K562 (cell line): Measurements from ENCODE around the gene PIBF1. TPM values are rescaled to one million over a fixed set of nuclear protein-coding genes. Genes with fewer than 3 reads are reported as not detected.

ENCODE experiments used
- ATAC-seq: fragments of 200-7000 bp; cut with Tn5 transposase; 3 replicates; pipeline ENCODE4 v1.9.1; 2020; ENCODE audit warnings: moderate library complexity
- BruUV-seq: library from RNA; stranded (reverse); fragments of 400-500 nt; replicated peaks from 2 replicates; lab custom pipeline; 2021; lab: Mats Ljungman, UMichigan
- CTCF ChIA-PET: fragments of 300-600 bp; formaldehyde crosslinking; extraction: SDS; loops from one replicate; lab custom pipeline; 2021; ENCODE audit warnings: low intra/inter-chr PET ratio; lab: Yijun Ruan, JAX
- POLR2A ChIA-PET: fragments of 300-600, 350-650 bp; sonication (Branson Sonifier 250); formaldehyde crosslinking; extraction: SDS; loops from one replicate; lab custom pipeline; 2021; ENCODE audit warnings: antibody characterized with exemption, inconsistent platforms; lab: Yijun Ruan, JAX
- DNase-seq, 4 experiments: peaks; one replicate each; pipeline versions ENCODE4 v3.0.0 to v3.0.0-alpha.2; 2011 to 2018; ENCODE audit warnings: low spot score in 3 of 4, mixed read lengths in 3 of 4; ENCODE audit errors: extremely low read depth in 1 of 4
- FAIRE-seq: peaks from 2 replicates; lab custom pipeline; 2011; peaks lifted over from hg19 to GRCh38; lab: Jason Lieb, UNC
- H2AFZ ChIP-seq: 2 replicates; pipeline ENCODE4 v1.6.0; 2011; ENCODE audit warnings: low read depth, low read length, control low read depth, inconsistent platforms
- H3K27ac ChIP-seq: fragments of 200-600 bp; 3 replicates; pipeline ENCODE4 v1.8.0; 2011; ENCODE audit warnings: low read depth, mild to moderate bottlenecking, control low read depth, inconsistent platforms, low read length, moderate library complexity, mixed read lengths; ENCODE audit errors: extremely low read depth
- H3K27me3 ChIP-seq, 2 experiments: fragments of 300-600 bp in 1 of 2; 2 replicates in 1 of 2; 3 replicates in 1 of 2; pipeline versions ENCODE4 v1.6.0 to v1.8.0; 2011; ENCODE audit warnings: inconsistent platforms in 2 of 2, low read length in 2 of 2, mild to moderate bottlenecking in 1 of 2, mixed read lengths in 1 of 2, moderate library complexity in 1 of 2; ENCODE audit not compliant: control insufficient read depth in 2 of 2, insufficient read depth in 2 of 2
- H3K36me3 ChIP-seq: fragments of 300-600 bp; 3 replicates; pipeline ENCODE4 v1.8.0; 2011; ENCODE audit warnings: mild to moderate bottlenecking, low read length, inconsistent platforms; ENCODE audit not compliant: control insufficient read depth, insufficient read depth
- H3K4me1 ChIP-seq, 2 experiments: fragments of 200-600 bp in 1 of 2; replicated peaks in 1 of 2; 2 replicates in 1 of 2; 3 replicates in 1 of 2; pipeline versions ENCODE4 v1.5.1 to v1.8.0; 2011; ENCODE audit warnings: inconsistent platforms in 2 of 2, low read length in 2 of 2, mild to moderate bottlenecking in 1 of 2, mixed read lengths in 1 of 2, moderate library complexity in 1 of 2; ENCODE audit not compliant: control insufficient read depth in 2 of 2, insufficient read depth in 2 of 2
- H3K4me2 ChIP-seq: 2 replicates; pipeline ENCODE4 v1.6.1; 2011; ENCODE audit warnings: low read length, control low read depth, inconsistent platforms, mixed read lengths; ENCODE audit not compliant: insufficient read depth
- H3K4me3 ChIP-seq: fragments of 200-600 bp; sonication (generic), shearing (Covaris generic); 2 replicates; pipeline ENCODE4 v1.5.1; 2016; ENCODE audit warnings: control low read depth, inconsistent platforms
- H3K79me2 ChIP-seq: fragments of 200-600 bp; 3 replicates; pipeline ENCODE4 v1.8.0; 2011; ENCODE audit warnings: low read length, inconsistent platforms; ENCODE audit not compliant: control insufficient read depth, insufficient read depth
- H3K9ac ChIP-seq, 2 experiments: 2 replicates each; pipeline versions ENCODE4 v1.6.0 to v1.6.1; 2011; ENCODE audit warnings: low read depth in 2 of 2, low read length in 2 of 2, control low read depth in 1 of 2, inconsistent platforms in 1 of 2, mild to moderate bottlenecking in 1 of 2, mixed read lengths in 1 of 2; ENCODE audit not compliant: insufficient read depth in 1 of 2
- H3K9me1 ChIP-seq: one replicate; pipeline ENCODE4 v1.6.0; 2011; ENCODE audit warnings: inconsistent platforms, mild to moderate bottlenecking, low read length, moderate library complexity; ENCODE audit not compliant: control insufficient read depth, insufficient read depth
- H3K9me3 ChIP-seq: replicated peaks from 2 replicates; pipeline ENCODE4 v1.5.1; 2011; ENCODE audit warnings: low read depth, low read length, inconsistent platforms; ENCODE audit not compliant: control insufficient read depth, insufficient read depth
- H4K20me1 ChIP-seq: replicated peaks from 2 replicates; pipeline ENCODE4 v1.6.1; 2011; ENCODE audit warnings: low read length, inconsistent platforms, mixed read lengths; ENCODE audit not compliant: control insufficient read depth, insufficient read depth
- AFF4 ChIP-seq: sonication (generic); formaldehyde crosslinking; IDR thresholded peaks from 2 replicates; pipeline ENCODE4 v1.8.0; 2023; ENCODE audit warnings: mild to moderate bottlenecking, missing genetic modification reagents
- CXXC5 ChIP-seq: fragments of 250-450 bp; sonication (Bioruptor Pico); IDR thresholded peaks from 2 replicates; pipeline ENCODE4 v1.8.0; 2022; ENCODE audit warnings: inconsistent platforms, mild to moderate bottlenecking, moderate library complexity
- ETS2 ChIP-seq: IDR thresholded peaks from 2 replicates; pipeline ENCODE4 v1.6.1; 2016; ENCODE audit warnings: borderline replicate concordance, missing genetic modification characterization, mild to moderate bottlenecking, moderate library complexity, missing compliant biosample characterization; ENCODE audit not compliant: poor library complexity, severe bottlenecking
- EWSR1 ChIP-seq: fragments of 450-650 bp; IDR thresholded peaks from 2 replicates; pipeline ENCODE4 v1.6.1; 2018; ENCODE audit warnings: borderline replicate concordance, mild to moderate bottlenecking, low read depth, moderate library complexity; ENCODE audit not compliant: partially characterized antibody
- HOXB6 ChIP-seq: fragments of 250-450 bp; sonication (Bioruptor Pico); IDR thresholded peaks from 2 replicates; pipeline ENCODE4 v1.5.1; 2022; ENCODE audit warnings: mild to moderate bottlenecking, borderline replicate concordance
- ILK ChIP-seq: fragments of 450-650 bp; IDR thresholded peaks from 2 replicates; pipeline ENCODE4 v1.6.1; 2016; ENCODE audit warnings: missing genetic modification characterization, low read depth, mild to moderate bottlenecking, missing compliant biosample characterization, moderate library complexity, borderline replicate concordance
- JUND ChIP-seq, 2 experiments: IDR thresholded peaks; 2 replicates in 1 of 2; 3 replicates in 1 of 2; pipeline ENCODE4 v1.6.1; 2011; ENCODE audit warnings: borderline replicate concordance in 2 of 2, low read depth in 2 of 2, low read length in 2 of 2, improper control_type of control experiment in 1 of 2, missing biosample characterization in 1 of 2, missing genetic modification characterization in 1 of 2, missing genetic modification reagents in 1 of 2
- MEIS2 ChIP-seq: fragments of 450-650 bp; IDR thresholded peaks from 2 replicates; pipeline ENCODE4 v1.6.1; 2014; ENCODE audit warnings: mild to moderate bottlenecking; ENCODE audit not compliant: partially characterized antibody
- NRF1 ChIP-seq, 2 experiments: fragments of 450-650 bp; IDR thresholded peaks in 1 of 2; conservative IDR thresholded peaks in 1 of 2; 2 replicates each; pipeline ENCODE4 v1.6.1; 2014; ENCODE audit warnings: mild to moderate bottlenecking in 2 of 2
- PHF21A ChIP-seq: fragments of 450-650 bp; IDR thresholded peaks from 2 replicates; pipeline ENCODE4 v1.6.1; 2017; ENCODE audit warnings: low read depth, borderline replicate concordance
- PTTG1 ChIP-seq: fragments of 450-650 bp; IDR thresholded peaks from 2 replicates; pipeline ENCODE4 v1.6.1; 2016; ENCODE audit warnings: low read depth, mild to moderate bottlenecking, missing genetic modification characterization, missing compliant biosample characterization
- RAD21 ChIP-seq, 2 experiments: fragments of 250-450 bp in 1 of 2; fragments of 450-650 bp in 1 of 2; sonication (Bioruptor Pico) in 1 of 2; formaldehyde crosslinking in 1 of 2; IDR thresholded peaks in 1 of 2; conservative IDR thresholded peaks in 1 of 2; 2 replicates each; pipeline versions ENCODE4 v1.4.0 to v1.8.0; 2020 to 2022; ENCODE audit warnings: mild to moderate bottlenecking in 2 of 2, moderate library complexity in 1 of 2
- RBBP5 ChIP-seq: fragments of 200-600 bp; sonication (generic); IDR thresholded peaks from 2 replicates; pipeline ENCODE4 v1.6.1; 2012; ENCODE audit warnings: borderline replicate concordance, mild to moderate bottlenecking, low read length, control low read depth, inconsistent platforms; ENCODE audit not compliant: insufficient read depth, poor library complexity, severe bottlenecking
- RBM14 ChIP-seq: fragments of 200-400 bp; formaldehyde crosslinking; IDR thresholded peaks from 2 replicates; pipeline ENCODE4 v1.6.1; 2018; ENCODE audit warnings: low read depth, mild to moderate bottlenecking, low read length, moderate library complexity, borderline replicate concordance; ENCODE audit not compliant: insufficient read depth
- TCF3 ChIP-seq: sonication (generic); formaldehyde crosslinking; IDR thresholded peaks from 2 replicates; pipeline ENCODE4 v1.4.0; 2020; ENCODE audit warnings: mild to moderate bottlenecking, missing genetic modification reagents
- TGIF2 ChIP-seq: sonication (generic); formaldehyde crosslinking; IDR thresholded peaks from 2 replicates; pipeline ENCODE4 v1.8.1; 2022; ENCODE audit warnings: mild to moderate bottlenecking, missing genetic modification reagents, moderate library complexity
- ZBTB9 ChIP-seq: fragments of 450-650 bp; formaldehyde crosslinking; IDR thresholded peaks from 2 replicates; pipeline ENCODE4 v1.4.0; 2020; ENCODE audit warnings: mild to moderate bottlenecking, moderate library complexity
- ZNF785 ChIP-seq: fragments of 250-450 bp; sonication (Bioruptor Pico); IDR thresholded peaks from 2 replicates; pipeline ENCODE4 v1.4.0; 2020; ENCODE audit warnings: mild to moderate bottlenecking
- in situ Hi-C: fragments of 300-500 bp; cut with MboI; formaldehyde crosslinking; loops from 4 replicates; pipeline ENCODE4 v1.15.0; 2018; ENCODE audit warnings: inconsistent platforms, mixed read lengths
- intact Hi-C: fragments of 100-400 bp; cut with micrococcal nuclease; formaldehyde crosslinking; loops from 2 replicates; pipeline ENCODE4 v1.14.2; 2022
- polyA plus RNA-seq, 8 experiments: library from polyadenylated mRNA; depleted of rRNA in 4 of 8; stranded (reverse) in 5 of 8; unstranded in 3 of 8; fragments of >200 nt; fragmentation: Nextera tagmentation in 2 of 8; fragmentation: Illumina TruSeq in 1 of 8; extraction: Ambion mirVana in 2 of 8; extraction: Trizol in 1 of 8; gene quantifications; 2 replicates each; pipeline versions ENCODE4 v1.2.1 to v1.2.3, GENCODE V29; 2011 to 2014; ENCODE audit warnings: inconsistent platforms in 1 of 8, missing spikeins in 1 of 8
- total RNA-seq, 7 experiments: library from RNA; depleted of rRNA in 6 of 7; stranded (reverse); fragments of >200 nt in 6 of 7; fragmentation: Illumina TruSeq in 2 of 7; extraction: Trizol in 2 of 7; gene quantifications; 2 replicates each; pipeline versions ENCODE4 v1.2.1 to v1.2.3, GENCODE V29; 2011 to 2021; ENCODE audit warnings: low replicate concordance in 1 of 7

PIBF1 gene
- total and polyA plus RNA-seq, 9 of the 15 experiments (the other 6 are each of a cell fraction or from before 2014, with no cell fraction given) = 9.1 to 28.8 (median 14.7) TPM

- H3K36me3 ChIP-seq = no peaks in the 10 kb centered on the region
- H3K4me3 ChIP-seq = no peak overlapping the region
- H3K4me1 ChIP-seq = no peaks in the 10 kb centered on the region
- FAIRE-seq = no peak
- H3K4me2 ChIP-seq = no peak overlapping the region
- H3K27ac ChIP-seq = no peak overlapping the region
- ChIA-PET POLR2A (no interaction called here), CTCF (no interaction called here)
- no peaks in the 10 kb centered on the region for H3K79me2 ChIP-seq
- H3K9ac ChIP-seq = no peak overlapping the region
- no peaks in the 10 kb centered on the region for H3K9me3 ChIP-seq
- H4K20me1 ChIP-seq = no peaks in the 10 kb centered on the region
- in situ Hi-C loops = no loop called here
- no peaks in the 10 kb centered on the region for H3K9me1 ChIP-seq
- no peak for DNase-seq
- no TSS peak for BruUV-seq
- peaks cover 0 to 6% of the 10 kb centered on the region in 2 experiments; a peak in 1 of 5 replicates for H3K27me3 ChIP-seq
- H2AFZ ChIP-seq = no peak overlapping the region
- ATAC-seq = no peak
- intact Hi-C loops = no loop called here
- TF ChIP-seq ILK (tag) (no peak), PTTG1 (tag) (no peak), EWSR1 (no peak), RBM14 (no peak), NRF1 (conservative IDR thresholded peaks at IDR 0.05 in 1 of 2, IDR thresholded peaks at IDR 0.05 in 1 of 2) (no peak), TCF3 (CRISPR knock-in tag) (no peak), CXXC5 (CRISPR knock-in tag) (no peak), AFF4 (CRISPR knock-in tag) (no peak), JUND (IDR thresholded peaks at IDR 0.05; ENCODE audit: borderline replicate concordance, low read depth, low read length) (no peak), JUND (tag; IDR thresholded peaks at IDR 0.05; ENCODE audit: borderline replicate concordance, low read depth, low read length) (no peak), MEIS2 (no peak), RBBP5 (no peak), RAD21 (CRISPR knock-in tag; conservative IDR thresholded peaks at IDR 0.05 in 1 of 2, IDR thresholded peaks at IDR 0.05 in 1 of 2) (no peak), ETS2 (tag) (no peak), TGIF2 (no peak), ZNF785 (CRISPR knock-in tag) (no peak), HOXB6 (no peak), ZBTB9 (CRISPR knock-in tag) (no peak), PHF21A (no peak)
Measured at GRCh38 chr13:73038064-73038463, 256.1 kb downstream of the PIBF1 start.
